GM12878 (cell line): ENCODE data around the gene HTR1D. TPM values are rescaled to one million over a fixed set of nuclear protein-coding genes. Genes with fewer than 3 reads are reported as not detected.

ENCODE experiments used
- ATAC-seq: fragments of 200-7000 bp; cut with Tn5 transposase; 3 replicates; pipeline ENCODE4 v1.9.1; 2020; ENCODE audit warnings: mild to moderate bottlenecking, moderate library complexity
- BruUV-seq: library from RNA; stranded (reverse); fragments of 400-500 nt; replicated peaks from 2 replicates; lab custom pipeline; 2021; lab: Mats Ljungman, UMichigan
- CTCF ChIA-PET: fragments of 300-600 bp; sonication (Branson Sonifier 250); formaldehyde crosslinking; extraction: SDS; loops from one replicate; lab custom pipeline; 2021; ENCODE audit warnings: inconsistent platforms; lab: Yijun Ruan, JAX
- POLR2A ChIA-PET: fragments of 350-600 bp; formaldehyde crosslinking; extraction: SDS; loops from one replicate; lab custom pipeline; 2021; ENCODE audit warnings: inconsistent platforms; lab: Charles Lee
- RAD21 ChIA-PET: fragments of 300-600 bp; sonication (Branson Sonifier 250); formaldehyde crosslinking; loops from one replicate; lab custom pipeline; 2023; ENCODE audit warnings: antibody characterized with exemption; ENCODE audit not compliant: unreplicated experiment; lab: Charles Lee
- SMC1A ChIA-PET: fragments of 300-600 bp; sonication (Branson Sonifier 250); formaldehyde crosslinking; loops from one replicate; lab custom pipeline; 2023; ENCODE audit not compliant: unreplicated experiment, uncharacterized antibody; lab: Charles Lee
- DNase-seq: peaks from one replicate; pipeline ENCODE4 v3.0.0-alpha.2; 2011; ENCODE audit warnings: low read depth, low spot score
- FAIRE-seq: peaks from 3 replicates; lab custom pipeline; 2011; peaks lifted over from hg19 to GRCh38; lab: Jason Lieb, UNC
- H2AFZ ChIP-seq: 2 replicates; pipeline ENCODE4 v1.6.0; 2011; ENCODE audit warnings: low read depth, low read length, control low read depth; ENCODE audit not compliant: control insufficient read depth
- H3K27ac ChIP-seq: 2 replicates; pipeline ENCODE4 v1.5.1; 2011; ENCODE audit warnings: control low read depth; ENCODE audit not compliant: control insufficient read depth, insufficient read depth
- H3K27me3 ChIP-seq, 2 experiments: replicated peaks in 1 of 2; 2 replicates each; pipeline versions ENCODE4 v1.6.0 to v1.6.1; 2011; ENCODE audit warnings: low read length in 1 of 2; ENCODE audit not compliant: control insufficient read depth in 2 of 2, insufficient read depth in 2 of 2
- H3K36me3 ChIP-seq, 2 experiments: 2 replicates each; pipeline ENCODE4 v1.5.1; 2011; ENCODE audit warnings: low read length in 1 of 2; ENCODE audit not compliant: control insufficient read depth in 2 of 2, insufficient read depth in 2 of 2
- H3K4me1 ChIP-seq: 2 replicates; pipeline ENCODE4 v1.6.1; 2011; ENCODE audit warnings: mild to moderate bottlenecking, low read length, moderate library complexity, mixed read lengths; ENCODE audit not compliant: control insufficient read depth, insufficient read depth
- H3K4me2 ChIP-seq: 2 replicates; pipeline ENCODE4 v1.6.0; 2011; ENCODE audit warnings: control low read depth; ENCODE audit not compliant: control insufficient read depth, insufficient read depth
- H3K4me3 ChIP-seq: fragments of 200-600 bp; sonication (generic); 2 replicates; pipeline ENCODE4 v1.5.1; 2016
- H3K79me2 ChIP-seq: 2 replicates; pipeline ENCODE4 v1.6.0; 2011; ENCODE audit warnings: low read length; ENCODE audit not compliant: control insufficient read depth, insufficient read depth
- H3K9ac ChIP-seq: 2 replicates; pipeline ENCODE4 v1.8.0; 2011; ENCODE audit warnings: low read length, control low read depth, mixed read lengths; ENCODE audit not compliant: control insufficient read depth, insufficient read depth
- H3K9me3 ChIP-seq: replicated peaks from 3 replicates; pipeline ENCODE4 v1.5.1; 2011; ENCODE audit warnings: mild to moderate bottlenecking, low read length; ENCODE audit not compliant: control insufficient read depth, insufficient read depth
- H4K20me1 ChIP-seq: 2 replicates; pipeline ENCODE4 v1.6.0; 2011; ENCODE audit not compliant: control insufficient read depth, insufficient read depth
- CBX3 ChIP-seq: fragments of 200-600 bp; sonication (generic); IDR thresholded peaks from 2 replicates; pipeline ENCODE4 v1.6.1; 2016; ENCODE audit warnings: low read depth, borderline replicate concordance
- CREM ChIP-seq: IDR thresholded peaks from 2 replicates; pipeline ENCODE4 v1.6.1; 2014; ENCODE audit warnings: antibody characterized with exemption, low read depth
- CTCF ChIP-seq, 3 experiments: IDR thresholded peaks in 2 of 3; conservative IDR thresholded peaks in 1 of 3; 2 replicates each; pipeline ENCODE4 v1.5.1; 2011; ENCODE audit warnings: low read depth in 3 of 3, low read length in 3 of 3, mild to moderate bottlenecking in 3 of 3, control low read depth in 2 of 3, moderate library complexity in 2 of 3, inconsistent platforms in 1 of 3, mixed read lengths in 1 of 3; ENCODE audit not compliant: control insufficient read depth in 2 of 3, insufficient read depth in 1 of 3; ENCODE audit errors: extremely low read depth in 1 of 3
- EZH2 ChIP-seq: IDR thresholded peaks from 2 replicates; pipeline ENCODE4 v1.6.1; 2012; ENCODE audit warnings: low read depth, mild to moderate bottlenecking, control low read depth, inconsistent platforms, low read length, borderline replicate concordance; ENCODE audit not compliant: control insufficient read depth
- HDAC2 ChIP-seq: fragments of 200-600 bp; sonication (generic); IDR thresholded peaks from 2 replicates; pipeline ENCODE4 v1.6.1; 2017
- MYB ChIP-seq: fragments of 150-350 bp; IDR thresholded peaks from 2 replicates; pipeline ENCODE4 v1.6.1; 2014; ENCODE audit warnings: mild to moderate bottlenecking, low read depth, low read length, borderline replicate concordance
- POLR2A ChIP-seq: IDR thresholded peaks from 2 replicates; pipeline ENCODE4 v1.6.1; 2011; ENCODE audit warnings: low read depth, mild to moderate bottlenecking, low read length
- RAD21 ChIP-seq: IDR thresholded peaks from 2 replicates; pipeline ENCODE4 v1.6.1; 2011; ENCODE audit warnings: mild to moderate bottlenecking, low read depth, low read length, moderate library complexity; ENCODE audit not compliant: insufficient read depth
- RUNX3 ChIP-seq: IDR thresholded peaks from 2 replicates; pipeline ENCODE4 v1.6.1; 2012; ENCODE audit warnings: low read length, inconsistent platforms
- USF2 ChIP-seq: IDR thresholded peaks from 2 replicates; pipeline ENCODE4 v1.6.1; 2011; ENCODE audit warnings: low read depth, low read length, improper control_type of control experiment, borderline replicate concordance
- WRNIP1 ChIP-seq: IDR thresholded peaks from 2 replicates; pipeline ENCODE4 v1.6.1; 2011; ENCODE audit warnings: low read depth, low read length, improper control_type of control experiment, borderline replicate concordance
- YY1 ChIP-seq: IDR thresholded peaks from 2 replicates; pipeline ENCODE4 v1.6.1; 2011; ENCODE audit warnings: low read depth, mild to moderate bottlenecking, low read length
- ZNF274 ChIP-seq: IDR thresholded peaks from one replicate; pipeline ENCODE4 v1.8.0; 2011; ENCODE audit not compliant: insufficient read length, insufficient read depth
- WGBS: methylation state at CpG from one replicate; pipeline ENCODE4 v1.1.6; 2016; ENCODE audit warnings: low lambda C conversion rate; ENCODE audit not compliant: insufficient replicate concordance, insufficient coverage; ENCODE audit errors: missing lambda C conversion rate; 5-methylcytosine and 5-hydroxymethylcytosine counted together
- in situ Hi-C: fragments of 300-500 bp; cut with MboI; formaldehyde crosslinking; loops from 9 replicates; pipeline ENCODE4 v1.14.3; 2018; ENCODE audit warnings: mixed read lengths
- intact Hi-C: fragments of 100-400 bp; cut with micrococcal nuclease; formaldehyde crosslinking; loops from one replicate; pipeline ENCODE4 v1.14.2; 2022; ENCODE audit not compliant: unreplicated experiment
- polyA plus RNA-seq, 11 experiments: library from polyadenylated mRNA; depleted of rRNA in 4 of 11; unstranded in 6 of 11; stranded (reverse) in 5 of 11; fragments of >200 nt; fragmentation: Nextera tagmentation in 4 of 11; fragmentation: Illumina TruSeq in 1 of 11; extraction: Ambion mirVana in 4 of 11; extraction: Trizol in 1 of 11; gene quantifications; 1 replicate in 1 of 11; 2 replicates in 10 of 11; pipeline versions ENCODE4 v1.2.1 to v1.2.3, GENCODE V29; 2011 to 2016; ENCODE audit warnings: inconsistent platforms in 2 of 11, missing spikeins in 2 of 11, low read depth in 1 of 11
- total RNA-seq, 4 experiments: library from RNA; depleted of rRNA in 3 of 4; stranded (reverse); fragments of >200 nt in 3 of 4; fragmentation: Illumina TruSeq in 1 of 4; extraction: Trizol in 1 of 4; gene quantifications; 2 replicates each; pipeline versions ENCODE4 v1.2.1 to v1.2.3, GENCODE V29; 2013 to 2021
- TF ChIP-seq, protein P1 (sequence below): fragments of 450-650 bp; IDR thresholded peaks from 2 replicates; pipeline ENCODE4 v1.6.1; 2017; ENCODE audit warnings: mild to moderate bottlenecking, moderate library complexity
- TF ChIP-seq, protein P2 (sequence below): fragments of 150-350 bp; IDR thresholded peaks from 2 replicates; pipeline ENCODE4 v1.6.1; 2014; ENCODE audit warnings: mild to moderate bottlenecking, low read depth, low read length

HTR1D gene
- total and polyA plus RNA-seq, 10 of the 15 experiments (the other 5 are each of a cell fraction or from before 2014, with no cell fraction given) = 0.07 TPM; not detected in 9

DNA sequence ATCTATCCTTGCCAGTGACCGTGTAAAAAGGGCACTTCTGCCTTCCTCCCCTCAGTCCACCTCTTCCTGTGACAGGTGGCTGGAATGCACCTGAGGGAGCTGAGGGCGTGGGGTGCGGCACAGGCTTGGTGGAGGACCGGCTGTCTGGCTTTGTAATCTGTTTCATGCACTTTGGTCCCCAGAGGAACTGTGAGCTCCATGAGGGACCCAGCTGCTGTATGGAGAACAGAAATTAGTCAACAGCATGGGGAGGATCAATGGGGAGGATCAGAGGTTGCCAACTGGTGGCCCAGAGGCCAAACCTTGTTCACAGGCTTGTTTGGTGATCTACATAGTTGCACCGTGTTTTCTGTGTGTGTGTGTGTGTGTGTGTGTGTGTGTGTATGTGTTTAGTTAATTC lies 29.7 kb downstream of the HTR1D start:
- SMC1A ChIA-PET = interaction anchor here (0.7 to 15.5 kb wide), 6 partner anchors 10 to 211 kb away, joined by 3 to 455 read pairs (median 57); no protein-coding TSS in a partner anchor

More for the DNA sequence above, 29.7 kb downstream of the HTR1D start:
- no peak overlapping the region for H2AFZ ChIP-seq
- POLR2A ChIA-PET = interaction anchor here (0.5 kb wide), 1 partner anchor 77 kb away, joined by 3 read pairs; no protein-coding TSS in a partner anchor
- DNase-seq = no peak
- no peak overlapping the region for H3K9ac ChIP-seq
- H3K79me2 ChIP-seq = no peaks in the 10 kb centered on the region
- H3K9me3 ChIP-seq = no peaks in the 10 kb centered on the region
- RAD21 ChIA-PET = interaction anchor here (1.2 to 7.0 kb wide), 2 partner anchors 86 to 211 kb away, joined by 3 to 338 read pairs; no protein-coding TSS in a partner anchor
- no peak overlapping the region for H3K4me3 ChIP-seq
- in situ Hi-C loops = loop anchor here (5.0 kb wide), 2 partner anchors 90 to 210 kb away; no protein-coding TSS in a partner anchor
- TF ChIP-seq EZH2 (no peak), RAD21 (no peak), CBX3 (no peak), WRNIP1 (no peak), ZNF274 (no peak), RUNX3 (no peak), USF2 (no peak), MYB (no peak), CREM (no peak), POLR2A (no peak), CTCF (IDR thresholded peaks at IDR 0.05 in 2 of 3, conservative IDR thresholded peaks at IDR 0.05 in 1 of 3; ENCODE audit: control insufficient read depth in 2 of 3, extremely low read depth in 1 of 3, insufficient read depth in 1 of 3, low read depth in 3 of 3, low read length in 3 of 3) (no peak), YY1 (no peak), HDAC2 (no peak)
- TF ChIP-seq, protein P1, sequence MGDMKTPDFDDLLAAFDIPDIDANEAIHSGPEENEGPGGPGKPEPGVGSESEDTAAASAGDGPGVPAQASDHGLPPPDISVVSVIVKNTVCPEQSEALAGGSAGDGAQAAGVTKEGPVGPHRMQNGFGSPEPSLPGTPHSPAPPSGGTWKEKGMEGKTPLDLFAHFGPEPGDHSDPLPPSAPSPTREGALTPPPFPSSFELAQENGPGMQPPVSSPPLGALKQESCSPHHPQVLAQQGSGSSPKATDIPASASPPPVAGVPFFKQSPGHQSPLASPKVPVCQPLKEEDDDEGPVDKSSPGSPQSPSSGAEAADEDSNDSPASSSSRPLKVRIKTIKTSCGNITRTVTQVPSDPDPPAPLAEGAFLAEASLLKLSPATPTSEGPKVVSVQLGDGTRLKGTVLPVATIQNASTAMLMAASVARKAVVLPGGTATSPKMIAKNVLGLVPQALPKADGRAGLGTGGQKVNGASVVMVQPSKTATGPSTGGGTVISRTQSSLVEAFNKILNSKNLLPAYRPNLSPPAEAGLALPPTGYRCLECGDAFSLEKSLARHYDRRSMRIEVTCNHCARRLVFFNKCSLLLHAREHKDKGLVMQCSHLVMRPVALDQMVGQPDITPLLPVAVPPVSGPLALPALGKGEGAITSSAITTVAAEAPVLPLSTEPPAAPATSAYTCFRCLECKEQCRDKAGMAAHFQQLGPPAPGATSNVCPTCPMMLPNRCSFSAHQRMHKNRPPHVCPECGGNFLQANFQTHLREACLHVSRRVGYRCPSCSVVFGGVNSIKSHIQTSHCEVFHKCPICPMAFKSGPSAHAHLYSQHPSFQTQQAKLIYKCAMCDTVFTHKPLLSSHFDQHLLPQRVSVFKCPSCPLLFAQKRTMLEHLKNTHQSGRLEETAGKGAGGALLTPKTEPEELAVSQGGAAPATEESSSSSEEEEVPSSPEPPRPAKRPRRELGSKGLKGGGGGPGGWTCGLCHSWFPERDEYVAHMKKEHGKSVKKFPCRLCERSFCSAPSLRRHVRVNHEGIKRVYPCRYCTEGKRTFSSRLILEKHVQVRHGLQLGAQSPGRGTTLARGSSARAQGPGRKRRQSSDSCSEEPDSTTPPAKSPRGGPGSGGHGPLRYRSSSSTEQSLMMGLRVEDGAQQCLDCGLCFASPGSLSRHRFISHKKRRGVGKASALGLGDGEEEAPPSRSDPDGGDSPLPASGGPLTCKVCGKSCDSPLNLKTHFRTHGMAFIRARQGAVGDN = no peak
- TF ChIP-seq, protein P2, sequence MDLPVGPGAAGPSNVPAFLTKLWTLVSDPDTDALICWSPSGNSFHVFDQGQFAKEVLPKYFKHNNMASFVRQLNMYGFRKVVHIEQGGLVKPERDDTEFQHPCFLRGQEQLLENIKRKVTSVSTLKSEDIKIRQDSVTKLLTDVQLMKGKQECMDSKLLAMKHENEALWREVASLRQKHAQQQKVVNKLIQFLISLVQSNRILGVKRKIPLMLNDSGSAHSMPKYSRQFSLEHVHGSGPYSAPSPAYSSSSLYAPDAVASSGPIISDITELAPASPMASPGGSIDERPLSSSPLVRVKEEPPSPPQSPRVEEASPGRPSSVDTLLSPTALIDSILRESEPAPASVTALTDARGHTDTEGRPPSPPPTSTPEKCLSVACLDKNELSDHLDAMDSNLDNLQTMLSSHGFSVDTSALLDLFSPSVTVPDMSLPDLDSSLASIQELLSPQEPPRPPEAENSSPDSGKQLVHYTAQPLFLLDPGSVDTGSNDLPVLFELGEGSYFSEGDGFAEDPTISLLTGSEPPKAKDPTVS = no peak
- H4K20me1 ChIP-seq = no peaks in the 10 kb centered on the region
- no peaks in the 10 kb centered on the region; the same call in 1 of the 2 replicates for H3K4me1 ChIP-seq
- ATAC-seq = no peak
- BruUV-seq = no TSS peak
- WGBS = 6% methylated on average over 5 of the region's 5 CpGs
- H3K36me3 ChIP-seq = no peaks in the 10 kb centered on the region
- intact Hi-C loops = no loop called here
- FAIRE-seq = no peak
- no peaks in the 10 kb centered on the region for H3K27me3 ChIP-seq
- H3K27ac ChIP-seq = no peak overlapping the region
- H3K4me2 ChIP-seq = no peak overlapping the region
- CTCF ChIA-PET = interaction anchor here (0.6 to 22.0 kb wide), 6 partner anchors 29 to 1816 kb away, joined by 3 to 961 read pairs (median 3); partner anchors contain the start of gene LACTBL1
